NCI-H345 (cell line): ENCODE data around the gene GNPNAT1.

ENCODE experiments used
- DNase-seq: peaks from one replicate; lab custom pipeline; 2025; lab: John Stamatoyannopoulos, UW

The GNPNAT1 gene

GRCh38 chr14:52791223-52792096 is at the start of gene GNPNAT1:
GNPNAT1 (minus strand) TSS chr14:52791607; CDS start chr14:52784650, 6,957 bp downstream.
- DNase-seq = peak; percentile 92

GRCh38 chr14:52840877-52841276 is 49.5 kb upstream of the GNPNAT1 start:
- DNase-seq = no peak

GRCh38 chr14:52837451-52837850 is 46.0 kb upstream of the GNPNAT1 start:
- DNase-seq = no peak

- no peak for DNase-seq
These were observed 44.7 kb upstream of the GNPNAT1 start for GRCh38 chr14:52836063-52836462.

- no peak for DNase-seq
These were observed 43.9 kb upstream of the GNPNAT1 start for GRCh38 chr14:52835122-52835903.

- no peak for DNase-seq
These were observed 43.0 kb upstream of the GNPNAT1 start for GRCh38 chr14:52834440-52834842.

GRCh38 chr14:52833891-52834290 is 42.5 kb upstream of the GNPNAT1 start:
- DNase-seq = no peak

GRCh38 chr14:52829527-52830185 is 38.2 kb upstream of the GNPNAT1 start:
- DNase-seq = no peak

- no peak for DNase-seq
These were observed 36.0 kb upstream of the GNPNAT1 start for GRCh38 chr14:52827426-52827825.

GRCh38 chr14:52825085-52825484 is 33.7 kb upstream of the GNPNAT1 start:
- no peak for DNase-seq

GRCh38 chr14:52824462-52824861 is 33.1 kb upstream of the GNPNAT1 start:
- DNase-seq = no peak

GRCh38 chr14:52821805-52822250 is 30.4 kb upstream of the GNPNAT1 start:
- no peak for DNase-seq

- no peak for DNase-seq
These were observed 16.7 kb upstream of the GNPNAT1 start for GRCh38 chr14:52808101-52808500.

- no peak for DNase-seq
These were observed 14.7 kb upstream of the GNPNAT1 start for GRCh38 chr14:52806115-52806514.

- DNase-seq = no peak
These were observed 11.2 kb upstream of the GNPNAT1 start for GRCh38 chr14:52802597-52802996.

GRCh38 chr14:52801014-52801712 is 9.8 kb upstream of the GNPNAT1 start:
- DNase-seq = no peak

GRCh38 chr14:52798826-52799225 is 7.4 kb upstream of the GNPNAT1 start:
- no peak for DNase-seq

- DNase-seq = no peak
These were observed 6.2 kb upstream of the GNPNAT1 start for GRCh38 chr14:52797653-52798052.

GRCh38 chr14:52793061-52793460 is 1.7 kb upstream of the GNPNAT1 start:
- no peak for DNase-seq

GRCh38 chr14:52792097-52792415 is 649 bp upstream of the GNPNAT1 start:
- no peak for DNase-seq

- no peak for DNase-seq
These were observed 618 bp downstream of the GNPNAT1 start for GRCh38 chr14:52790756-52791222.
